Measurements from ENCODE around the gene OTX1. TPM values are rescaled to one million over a fixed set of nuclear protein-coding genes. Genes with fewer than 3 reads are reported as not detected.
"Not testable (repeated sequence)": the region's sequence is repeated elsewhere in the genome, so short reads cannot be mapped to it uniquely, and the experiment has no call there.

OTX1 gene
- total RNA-seq, 1 donor from 2014 or later: 0.30 TPM

DNA sequence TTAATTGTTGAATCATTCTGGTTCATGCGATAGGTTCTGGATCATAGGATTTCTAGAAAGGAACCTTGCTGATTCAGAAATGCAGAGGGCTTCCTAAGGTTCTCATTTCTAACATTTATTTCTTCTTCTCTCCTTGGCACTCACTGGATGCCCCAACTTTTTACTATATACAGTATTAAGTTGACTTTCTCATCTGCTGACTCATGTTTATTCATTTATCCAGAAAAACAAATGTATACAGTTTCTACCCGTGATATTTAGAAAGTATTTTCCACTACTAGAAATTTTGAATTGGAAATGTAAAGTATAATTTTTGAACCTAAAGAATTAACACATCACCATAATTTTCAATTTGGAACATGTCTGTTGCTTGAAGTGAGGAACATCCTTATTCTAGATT lies 32.2 kb upstream of the OTX1 start:
- H3K79me2 ChIP-seq (ENCODE audit: insufficient read depth, low read length): no peaks in the 10 kb centered on the region
- no peaks in the 10 kb centered on the region for H3K27me3 ChIP-seq (ENCODE audit: insufficient read depth, low read length)
- DNase-seq (ENCODE audit: low read depth) (no peak), FAIRE-seq (no peak)
- no peaks in the 10 kb centered on the region for H3K4me1 ChIP-seq (ENCODE audit: insufficient read depth, low read length)
- H3K27ac Mint-ChIP-seq (ENCODE audit: unreplicated experiment): no peak overlapping the region
- H3K9me3 ChIP-seq (ENCODE audit: insufficient read depth, low read depth, low read length): no peaks in the 10 kb centered on the region
- no peak overlapping the region for H2AFZ ChIP-seq (ENCODE audit: low read depth, low read length)
- H3K27ac ChIP-seq (ENCODE audit: low read depth, low read length): no peak overlapping the region
- no peak overlapping the region for H3K4me3 ChIP-seq (ENCODE audit: insufficient read depth, low read depth, low read length)
- H3K36me3 Mint-ChIP-seq (ENCODE audit: low read depth, unreplicated experiment): peaks cover 9% of the 10 kb centered on the region
- no peaks in the 10 kb centered on the region for H4K20me1 ChIP-seq (ENCODE audit: insufficient read depth, low read length)
- H3K9ac ChIP-seq (ENCODE audit: low read length): no peak overlapping the region
- H3K9me3 Mint-ChIP-seq (ENCODE audit: unreplicated experiment): no peaks in the 10 kb centered on the region
- H3K4me2 ChIP-seq (ENCODE audit: low read length): no peak overlapping the region
- H3K27me3 Mint-ChIP-seq (ENCODE audit: low read depth, unreplicated experiment): no peaks in the 10 kb centered on the region
- H3K4me1 Mint-ChIP-seq (ENCODE audit: low read depth, unreplicated experiment): no peaks in the 10 kb centered on the region
- H3K4me3 Mint-ChIP-seq (ENCODE audit: unreplicated experiment): no peak overlapping the region
- peaks cover 4% of the 10 kb centered on the region for H3K36me3 ChIP-seq (ENCODE audit: insufficient read depth, low read length)
- no peak for TF ChIP-seq EZH2 (IDR thresholded peaks at IDR 0.05; ENCODE audit: insufficient read depth, low read length)
- TF ChIP-seq, protein P1, sequence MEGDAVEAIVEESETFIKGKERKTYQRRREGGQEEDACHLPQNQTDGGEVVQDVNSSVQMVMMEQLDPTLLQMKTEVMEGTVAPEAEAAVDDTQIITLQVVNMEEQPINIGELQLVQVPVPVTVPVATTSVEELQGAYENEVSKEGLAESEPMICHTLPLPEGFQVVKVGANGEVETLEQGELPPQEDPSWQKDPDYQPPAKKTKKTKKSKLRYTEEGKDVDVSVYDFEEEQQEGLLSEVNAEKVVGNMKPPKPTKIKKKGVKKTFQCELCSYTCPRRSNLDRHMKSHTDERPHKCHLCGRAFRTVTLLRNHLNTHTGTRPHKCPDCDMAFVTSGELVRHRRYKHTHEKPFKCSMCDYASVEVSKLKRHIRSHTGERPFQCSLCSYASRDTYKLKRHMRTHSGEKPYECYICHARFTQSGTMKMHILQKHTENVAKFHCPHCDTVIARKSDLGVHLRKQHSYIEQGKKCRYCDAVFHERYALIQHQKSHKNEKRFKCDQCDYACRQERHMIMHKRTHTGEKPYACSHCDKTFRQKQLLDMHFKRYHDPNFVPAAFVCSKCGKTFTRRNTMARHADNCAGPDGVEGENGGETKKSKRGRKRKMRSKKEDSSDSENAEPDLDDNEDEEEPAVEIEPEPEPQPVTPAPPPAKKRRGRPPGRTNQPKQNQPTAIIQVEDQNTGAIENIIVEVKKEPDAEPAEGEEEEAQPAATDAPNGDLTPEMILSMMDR (IDR thresholded peaks at IDR 0.05; ENCODE audit: insufficient read depth, low read depth, low read length): no peak

DNA sequence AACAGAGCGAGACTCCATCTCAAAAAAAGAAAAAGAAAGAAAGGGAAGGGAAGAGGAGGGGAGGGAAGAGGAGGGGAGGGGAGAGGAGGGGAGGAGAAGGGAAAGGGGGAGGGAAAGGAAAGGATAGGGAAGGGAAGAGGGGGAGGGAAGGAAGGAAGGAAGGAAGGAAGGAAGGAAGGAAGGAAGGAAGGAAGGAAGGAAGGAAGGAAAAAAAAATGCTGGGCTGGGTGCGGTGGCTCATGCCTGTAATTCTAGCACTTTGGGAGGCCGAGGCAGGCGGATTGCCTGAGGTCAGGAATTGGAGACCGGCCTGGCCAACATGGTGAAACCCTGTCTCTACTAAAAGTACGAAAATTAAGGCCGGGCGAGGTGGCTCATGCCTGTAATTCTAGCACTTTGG lies 30.9 kb upstream of the OTX1 start:
- H3K79me2 ChIP-seq (ENCODE audit: insufficient read depth, low read length); H3K4me3 ChIP-seq (ENCODE audit: insufficient read depth, low read depth, low read length); H3K9me3 Mint-ChIP-seq (ENCODE audit: unreplicated experiment); H3K27ac Mint-ChIP-seq (ENCODE audit: unreplicated experiment); H3K9me3 ChIP-seq (ENCODE audit: insufficient read depth, low read depth, low read length); H3K4me1 Mint-ChIP-seq (ENCODE audit: low read depth, unreplicated experiment); H3K4me1 ChIP-seq (ENCODE audit: insufficient read depth, low read length); H3K27me3 Mint-ChIP-seq (ENCODE audit: low read depth, unreplicated experiment); H3K27ac ChIP-seq (ENCODE audit: low read depth, low read length); DNase-seq (ENCODE audit: low read depth); H3K36me3 ChIP-seq (ENCODE audit: insufficient read depth, low read length); H3K36me3 Mint-ChIP-seq (ENCODE audit: low read depth, unreplicated experiment); FAIRE-seq; H3K4me2 ChIP-seq (ENCODE audit: low read length); H2AFZ ChIP-seq (ENCODE audit: low read depth, low read length); H3K9ac ChIP-seq (ENCODE audit: low read length); H4K20me1 ChIP-seq (ENCODE audit: insufficient read depth, low read length); H3K27me3 ChIP-seq (ENCODE audit: insufficient read depth, low read length); H3K4me3 Mint-ChIP-seq (ENCODE audit: unreplicated experiment): not testable (repeated sequence)

DNA sequence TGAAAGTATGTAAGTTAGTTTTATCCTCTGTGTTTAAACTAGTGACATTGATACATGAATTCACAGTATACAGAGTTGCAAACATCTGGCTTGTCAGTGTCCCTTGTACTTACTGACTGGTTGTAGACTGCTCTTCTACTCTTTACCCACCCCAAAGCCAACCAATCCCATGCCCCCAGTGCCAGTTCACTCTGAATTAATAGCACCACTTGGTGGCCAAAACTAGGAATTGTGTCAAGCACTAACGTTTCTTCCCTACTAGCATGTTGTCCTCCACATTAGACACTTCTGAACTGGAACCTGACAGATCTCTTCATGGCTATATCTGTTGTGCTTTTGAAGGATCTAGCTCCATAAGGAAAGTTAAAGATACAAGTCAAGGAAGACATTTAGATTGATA lies 27.2 kb upstream of the OTX1 start:
- no peak overlapping the region for H3K4me3 ChIP-seq (ENCODE audit: insufficient read depth, low read depth, low read length)
- H3K9me3 ChIP-seq (ENCODE audit: insufficient read depth, low read depth, low read length): no peaks in the 10 kb centered on the region
- no peaks in the 10 kb centered on the region for H3K9me3 Mint-ChIP-seq (ENCODE audit: unreplicated experiment)
- H3K27me3 Mint-ChIP-seq (ENCODE audit: low read depth, unreplicated experiment): no peaks in the 10 kb centered on the region
- FAIRE-seq: no peak
- no peaks in the 10 kb centered on the region for H3K27me3 ChIP-seq (ENCODE audit: insufficient read depth, low read length)
- H3K4me1 Mint-ChIP-seq (ENCODE audit: low read depth, unreplicated experiment): peaks cover 2% of the 10 kb centered on the region
- no peaks in the 10 kb centered on the region for H3K4me1 ChIP-seq (ENCODE audit: insufficient read depth, low read length)
- H3K4me2 ChIP-seq (ENCODE audit: low read length): no peak overlapping the region
- H3K79me2 ChIP-seq (ENCODE audit: insufficient read depth, low read length): no peaks in the 10 kb centered on the region
- H3K36me3 ChIP-seq (ENCODE audit: insufficient read depth, low read length): no peaks in the 10 kb centered on the region
- H2AFZ ChIP-seq (ENCODE audit: low read depth, low read length): no peak overlapping the region
- H3K36me3 Mint-ChIP-seq (ENCODE audit: low read depth, unreplicated experiment): peaks cover 9% of the 10 kb centered on the region
- no peak overlapping the region for H3K9ac ChIP-seq (ENCODE audit: low read length)
- H4K20me1 ChIP-seq (ENCODE audit: insufficient read depth, low read length): no peaks in the 10 kb centered on the region
- no peak overlapping the region for H3K4me3 Mint-ChIP-seq (ENCODE audit: unreplicated experiment)
- H3K27ac ChIP-seq (ENCODE audit: low read depth, low read length): no peak overlapping the region
- TF ChIP-seq EZH2 (IDR thresholded peaks at IDR 0.05; ENCODE audit: insufficient read depth, low read length): no peak
- TF ChIP-seq, protein P1 (IDR thresholded peaks at IDR 0.05; ENCODE audit: insufficient read depth, low read depth, low read length): peak; percentile 39
- no peak for DNase-seq (ENCODE audit: low read depth)
- H3K27ac Mint-ChIP-seq (ENCODE audit: unreplicated experiment): no peak overlapping the region
